ENCODE measurements around the gene RAPGEF6.
A peak's percentile ranks its signal among the peaks of the same experiment; 100 is the strongest.

GRCh38 chr5:131634996-131635683 lies at the start of gene RAPGEF6:
- TF ChIP-seq POLR2A (IDR thresholded peaks at IDR 0.05): peak in 1 of 2 donors; percentile 66
- peak in 2 of 12 donors; percentile 15 to 16 for TF ChIP-seq CTCF (IDR thresholded peaks at IDR 0.05)

All from heart left ventricle (tissue), 13 donors.